ENCODE results near the gene LPAR2.

GRCh38 chr19:19659646-19660245 lies 31.7 kb upstream of the LPAR2 start:
- TF ChIP-seq, protein P1, sequence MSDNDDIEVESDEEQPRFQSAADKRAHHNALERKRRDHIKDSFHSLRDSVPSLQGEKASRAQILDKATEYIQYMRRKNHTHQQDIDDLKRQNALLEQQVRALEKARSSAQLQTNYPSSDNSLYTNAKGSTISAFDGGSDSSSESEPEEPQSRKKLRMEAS (IDR thresholded peaks at IDR 0.05; ENCODE audit: low read depth), result no peak
- TF ChIP-seq CTCF (IDR thresholded peaks at IDR 0.05) (no peak), TCF12 (IDR thresholded peaks at IDR 0.05) (no peak), ELF1 (IDR thresholded peaks at IDR 0.05) (no peak), EP300 (IDR thresholded peaks at IDR 0.05; ENCODE audit: borderline replicate concordance in 1 of 2, low read depth in 1 of 2, low read length in 1 of 2) (no peak), JUND (IDR thresholded peaks at IDR 0.05) (no peak), POLR2AphosphoS5 (IDR thresholded peaks at IDR 0.05; ENCODE audit: low read depth, low read length) (no peak), EZH2phosphoT487 (IDR thresholded peaks at IDR 0.05; ENCODE audit: borderline replicate concordance, low read depth) (no peak), RFX5 (IDR thresholded peaks at IDR 0.05; ENCODE audit: low read length) (no peak)
